Fibroblast of lung (primary cell): ENCODE data around the gene ANKRD22. TPM values are rescaled to one million over a fixed set of nuclear protein-coding genes. Genes with fewer than 3 reads are reported as not detected.

Experiments
- DNase-seq, 2 donors: peaks; one replicate each; pipeline versions ENCODE4 v3.0.0 to v3.0.0-alpha.2; 2010; ENCODE audit warnings: low read depth in 2 of 2
- H2AFZ ChIP-seq: 2 replicates; pipeline ENCODE4 v1.5.1; 2012; ENCODE audit warnings: low read length, control low read depth, inconsistent platforms
- H3K27ac ChIP-seq: 2 replicates; pipeline ENCODE4 v1.5.1; 2011; ENCODE audit warnings: low read length, control low read depth; ENCODE audit not compliant: insufficient read depth
- H3K27me3 ChIP-seq: 2 replicates; pipeline ENCODE4 v1.5.1; 2011; ENCODE audit warnings: mild to moderate bottlenecking, low read length; ENCODE audit not compliant: control insufficient read depth, insufficient read depth
- H3K36me3 ChIP-seq: 2 replicates; pipeline ENCODE4 v1.5.1; 2011; ENCODE audit warnings: low read length; ENCODE audit not compliant: control insufficient read depth, insufficient read depth
- H3K4me1 ChIP-seq: 2 replicates; pipeline ENCODE4 v1.5.1; 2011; ENCODE audit warnings: low read length; ENCODE audit not compliant: control insufficient read depth, insufficient read depth; ENCODE audit errors: extremely low read depth
- H3K4me2 ChIP-seq: 2 replicates; pipeline ENCODE4 v1.5.1; 2011; ENCODE audit warnings: low read length, control low read depth; ENCODE audit not compliant: insufficient read depth; ENCODE audit errors: extremely low read depth
- H3K4me3 ChIP-seq, 4 experiments: fragments of 200-600 bp in 1 of 4; sonication (generic) in 1 of 4; replicated peaks in 1 of 4; 2 replicates each; pipeline ENCODE4 v1.5.1; 2011 to 2016; ENCODE audit warnings: low read length in 4 of 4, low read depth in 3 of 4, mild to moderate bottlenecking in 3 of 4, control low read depth in 2 of 4, inconsistent platforms in 1 of 4, mixed read lengths in 1 of 4; ENCODE audit not compliant: insufficient read depth in 1 of 4; ENCODE audit errors: control extremely low read depth in 1 of 4
- H3K79me2 ChIP-seq: 2 replicates; pipeline ENCODE4 v1.5.1; 2012; ENCODE audit warnings: mild to moderate bottlenecking, low read length, inconsistent platforms; ENCODE audit not compliant: control insufficient read depth, insufficient read depth
- H3K9ac ChIP-seq: 2 replicates; pipeline ENCODE4 v1.5.1; 2011; ENCODE audit warnings: mild to moderate bottlenecking, low read length, control low read depth; ENCODE audit not compliant: insufficient read depth
- H3K9me3 ChIP-seq: 2 replicates; pipeline ENCODE4 v1.5.1; 2012; ENCODE audit warnings: low read depth, low read length; ENCODE audit not compliant: control insufficient read depth, insufficient read depth
- H4K20me1 ChIP-seq: 2 replicates; pipeline ENCODE4 v1.5.1; 2011; ENCODE audit warnings: low read length; ENCODE audit not compliant: control insufficient read depth, insufficient read depth; ENCODE audit errors: extremely low read depth
- CTCF ChIP-seq, 2 donors: IDR thresholded peaks in 1 of 2; conservative IDR thresholded peaks in 1 of 2; 1 replicate in 1 of 2; 2 replicates in 1 of 2; pipeline ENCODE4 v1.5.1; 2011 to 2012; ENCODE audit warnings: low read length in 2 of 2, control low read depth in 1 of 2, inconsistent platforms in 1 of 2, low read depth in 1 of 2, mild to moderate bottlenecking in 1 of 2
- EZH2 ChIP-seq: IDR thresholded peaks from 2 replicates; pipeline ENCODE4 v1.5.1; 2012; ENCODE audit warnings: low read length, control low read depth, mild to moderate bottlenecking; ENCODE audit errors: missing control alignments
- polyA plus RNA-seq, 2 donors: library from polyadenylated mRNA; depleted of rRNA in 1 of 2; stranded (reverse) in 1 of 2; unstranded in 1 of 2; fragments of >200 nt; gene quantifications; 2 replicates each; pipeline ENCODE4 v1.2.1, GENCODE V29; 2011 to 2012; ENCODE audit warnings: missing spikeins in 1 of 2
- total RNA-seq: library from RNA; depleted of rRNA; stranded (reverse); fragments of >200 nt; gene quantifications from 2 replicates; pipeline ENCODE4 v1.2.1, GENCODE V29; 2014

The ANKRD22 gene
- total and polyA plus RNA-seq, 2 donors (not counting 1 experiment from before 2014, with no cell fraction given), result 0.17 TPM; not detected in 1

- no peaks in the 10 kb centered on the region for H3K9me3 ChIP-seq
- H3K79me2 ChIP-seq, result no peaks in the 10 kb centered on the region
- no peaks in the 10 kb centered on the region for H3K27me3 ChIP-seq
- no peak for DNase-seq
- no peaks in the 10 kb centered on the region for H4K20me1 ChIP-seq
- H3K4me1 ChIP-seq, result no peaks in the 10 kb centered on the region
- H3K4me3 ChIP-seq, result no peak within 1 kb of the TSS
- no peak within 1 kb of the TSS for H2AFZ ChIP-seq
- H3K27ac ChIP-seq, result no peak within 1 kb of the TSS
- H3K9ac ChIP-seq, result no peak within 1 kb of the TSS
- no peaks in the 10 kb centered on the region for H3K36me3 ChIP-seq
- TF ChIP-seq CTCF (conservative IDR thresholded peaks at IDR 0.05 in 1 of 2, IDR thresholded peaks at IDR 0.05 in 1 of 2; ENCODE audit: low read depth in 1 of 2, low read length in 2 of 2) (no peak), EZH2 (no peak)
- H3K4me2 ChIP-seq, result no peak within 1 kb of the TSS
Observed at GRCh38 chr10:88802523-88803285, 48.9 kb downstream of the ANKRD22 start, which contains the start of gene LIPM. LIPM (plus strand) TSS chr10:88802730; CDS start chr10:88802897, 167 bp downstream.

GRCh38 chr10:88800152-88801125, 51.2 kb downstream of the ANKRD22 start:
- H3K4me3 ChIP-seq, result no peak overlapping the region
- H2AFZ ChIP-seq, result no peak overlapping the region
- H3K36me3 ChIP-seq, result no peaks in the 10 kb centered on the region
- DNase-seq, result peak; percentile 21 to 92
- H3K4me1 ChIP-seq, result no peaks in the 10 kb centered on the region
- no peaks in the 10 kb centered on the region for H4K20me1 ChIP-seq
- TF ChIP-seq CTCF (conservative IDR thresholded peaks at IDR 0.05 in 1 of 2, IDR thresholded peaks at IDR 0.05 in 1 of 2; ENCODE audit: low read depth in 1 of 2, low read length in 2 of 2) (no peak), EZH2 (no peak)
- H3K9me3 ChIP-seq, result no peaks in the 10 kb centered on the region
- H3K27me3 ChIP-seq, result no peaks in the 10 kb centered on the region
- no peak overlapping the region for H3K9ac ChIP-seq
- H3K27ac ChIP-seq, result no peak overlapping the region
- no peak overlapping the region for H3K4me2 ChIP-seq
- H3K79me2 ChIP-seq, result no peaks in the 10 kb centered on the region

GRCh38 chr10:88794731-88795130, 56.9 kb downstream of the ANKRD22 start:
- TF ChIP-seq EZH2, result no peak
- TF ChIP-seq CTCF (conservative IDR thresholded peaks at IDR 0.05 in 1 of 2, IDR thresholded peaks at IDR 0.05 in 1 of 2; ENCODE audit: low read depth in 1 of 2, low read length in 2 of 2), result no peak
- no peak overlapping the region for H2AFZ ChIP-seq

More at GRCh38 chr10:88794731-88795130, 56.9 kb downstream of the ANKRD22 start:
- no peak overlapping the region for H3K4me2 ChIP-seq
- no peaks in the 10 kb centered on the region for H3K79me2 ChIP-seq
- no peaks in the 10 kb centered on the region for H3K27me3 ChIP-seq
- no peak overlapping the region for H3K9ac ChIP-seq
- DNase-seq, result no peak
- H3K36me3 ChIP-seq, result no peaks in the 10 kb centered on the region
- H4K20me1 ChIP-seq, result no peaks in the 10 kb centered on the region
- no peaks in the 10 kb centered on the region for H3K4me1 ChIP-seq
- H3K4me3 ChIP-seq, result no peak overlapping the region
- no peaks in the 10 kb centered on the region for H3K9me3 ChIP-seq
- H3K27ac ChIP-seq, result no peak overlapping the region
